ENCODE data around the gene KCNQ1. TPM values are rescaled to one million over a fixed set of nuclear protein-coding genes. Genes with fewer than 3 reads are reported as not detected.

KCNQ1 gene
- polyA plus RNA-seq, 1 donor from 2014 or later = not detected

- Histone ChIP-seq H3K79me2 (replicated peaks; ENCODE audit: insufficient read depth, low read length) (no peaks in the 10 kb centered on the region), H3K27me3 (ENCODE audit: insufficient read depth, low read depth, low read length) (no peaks in the 10 kb centered on the region), H4K20me1 (ENCODE audit: insufficient read depth) (no peaks in the 10 kb centered on the region), H3F3A (ENCODE audit: insufficient read depth, low read length, poor library complexity, severe bottlenecking) (no peaks in the 10 kb centered on the region), H3K9me3 (ENCODE audit: low read length) (no peaks in the 10 kb centered on the region), H2AFZ (ENCODE audit: low read depth, low read length) (no peak overlapping the region), H3K9me2 (ENCODE audit: insufficient read depth, low read length) (no peaks in the 10 kb centered on the region), H3K9ac (ENCODE audit: low read length) (no peak overlapping the region), H3K27ac (ENCODE audit: low read length) (no peak overlapping the region), H3K4me3 (ENCODE audit: low read length) (no peak overlapping the region), H3K4me2 (ENCODE audit: low read length) (no peak overlapping the region), H3K36me3 (ENCODE audit: insufficient read depth, low read length) (no peaks in the 10 kb centered on the region)
- no peak for TF ChIP-seq EP300 (conservative IDR thresholded peaks at IDR 0.05; ENCODE audit: poor library complexity, severe bottlenecking)
- no peak for TF ChIP-seq MXI1 (conservative IDR thresholded peaks at IDR 0.05; ENCODE audit: poor library complexity, severe bottlenecking)
- TF ChIP-seq POLR2AphosphoS5 (IDR thresholded peaks at IDR 0.05) = no peak
- TF ChIP-seq, protein P1, sequence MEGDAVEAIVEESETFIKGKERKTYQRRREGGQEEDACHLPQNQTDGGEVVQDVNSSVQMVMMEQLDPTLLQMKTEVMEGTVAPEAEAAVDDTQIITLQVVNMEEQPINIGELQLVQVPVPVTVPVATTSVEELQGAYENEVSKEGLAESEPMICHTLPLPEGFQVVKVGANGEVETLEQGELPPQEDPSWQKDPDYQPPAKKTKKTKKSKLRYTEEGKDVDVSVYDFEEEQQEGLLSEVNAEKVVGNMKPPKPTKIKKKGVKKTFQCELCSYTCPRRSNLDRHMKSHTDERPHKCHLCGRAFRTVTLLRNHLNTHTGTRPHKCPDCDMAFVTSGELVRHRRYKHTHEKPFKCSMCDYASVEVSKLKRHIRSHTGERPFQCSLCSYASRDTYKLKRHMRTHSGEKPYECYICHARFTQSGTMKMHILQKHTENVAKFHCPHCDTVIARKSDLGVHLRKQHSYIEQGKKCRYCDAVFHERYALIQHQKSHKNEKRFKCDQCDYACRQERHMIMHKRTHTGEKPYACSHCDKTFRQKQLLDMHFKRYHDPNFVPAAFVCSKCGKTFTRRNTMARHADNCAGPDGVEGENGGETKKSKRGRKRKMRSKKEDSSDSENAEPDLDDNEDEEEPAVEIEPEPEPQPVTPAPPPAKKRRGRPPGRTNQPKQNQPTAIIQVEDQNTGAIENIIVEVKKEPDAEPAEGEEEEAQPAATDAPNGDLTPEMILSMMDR (IDR thresholded peaks at IDR 0.05; ENCODE audit: poor library complexity, severe bottlenecking) = no peak
Measured at GRCh38 chr11:2691355-2691761, 246.6 kb downstream of the KCNQ1 start.

DNA sequence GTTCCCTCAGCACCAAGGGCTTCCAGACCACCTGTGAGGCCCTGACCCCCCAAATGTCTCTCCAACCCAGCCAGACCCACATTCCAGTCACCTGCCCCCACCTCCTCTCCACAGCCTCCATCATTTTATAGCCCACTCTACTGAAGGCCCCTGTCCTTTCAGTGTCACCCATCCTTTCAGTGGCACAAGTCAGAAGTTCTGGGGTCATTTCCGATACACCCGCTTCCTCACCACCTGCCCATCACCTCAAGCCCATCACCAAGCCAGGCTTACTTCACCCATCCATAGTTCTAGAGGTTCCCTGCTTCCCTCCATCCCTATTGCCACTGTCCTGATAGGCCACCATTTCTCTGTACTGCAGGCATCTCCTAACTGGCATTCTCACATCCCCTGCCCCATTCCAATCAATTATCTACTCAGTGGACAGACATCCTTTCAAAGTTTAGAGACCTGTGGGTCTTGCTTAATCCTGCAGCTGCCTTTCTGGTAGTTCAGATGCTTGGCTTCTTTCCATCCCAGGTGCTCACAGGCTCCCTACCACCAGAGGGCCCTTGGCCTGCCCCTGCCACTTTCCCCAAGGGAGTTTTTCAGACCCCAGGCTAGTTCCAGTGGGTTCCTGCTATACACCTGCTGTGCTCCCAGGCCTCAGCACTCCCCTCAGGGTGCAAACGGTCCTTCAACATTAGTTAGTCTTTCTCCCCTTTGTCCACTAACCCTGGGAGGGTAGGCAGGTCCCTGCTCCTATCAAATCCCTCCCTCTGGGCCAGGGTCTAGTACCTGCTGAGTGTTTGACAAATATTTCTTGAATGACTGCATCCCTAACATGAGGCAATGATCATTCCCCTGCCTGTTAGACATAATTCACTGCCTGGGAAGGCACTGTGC lies 247.4 kb downstream of the KCNQ1 start:
- Histone ChIP-seq H3K9ac (ENCODE audit: low read length) (no peak overlapping the region), H3K9me2 (ENCODE audit: insufficient read depth, low read length) (no peaks in the 10 kb centered on the region), H3K36me3 (ENCODE audit: insufficient read depth, low read length) (no peaks in the 10 kb centered on the region), H3F3A (ENCODE audit: insufficient read depth, low read length, poor library complexity, severe bottlenecking) (no peaks in the 10 kb centered on the region), H3K27me3 (ENCODE audit: insufficient read depth, low read depth, low read length) (no peaks in the 10 kb centered on the region), H3K4me2 (ENCODE audit: low read length) (no peak overlapping the region), H3K4me3 (ENCODE audit: low read length) (no peak overlapping the region), H3K27ac (ENCODE audit: low read length) (no peak overlapping the region), H2AFZ (ENCODE audit: low read depth, low read length) (no peak overlapping the region), H4K20me1 (ENCODE audit: insufficient read depth) (no peaks in the 10 kb centered on the region), H3K79me2 (replicated peaks; ENCODE audit: insufficient read depth, low read length) (peaks cover 4% of the 10 kb centered on the region), H3K9me3 (ENCODE audit: low read length) (no peaks in the 10 kb centered on the region)
- TF ChIP-seq, protein P2, sequence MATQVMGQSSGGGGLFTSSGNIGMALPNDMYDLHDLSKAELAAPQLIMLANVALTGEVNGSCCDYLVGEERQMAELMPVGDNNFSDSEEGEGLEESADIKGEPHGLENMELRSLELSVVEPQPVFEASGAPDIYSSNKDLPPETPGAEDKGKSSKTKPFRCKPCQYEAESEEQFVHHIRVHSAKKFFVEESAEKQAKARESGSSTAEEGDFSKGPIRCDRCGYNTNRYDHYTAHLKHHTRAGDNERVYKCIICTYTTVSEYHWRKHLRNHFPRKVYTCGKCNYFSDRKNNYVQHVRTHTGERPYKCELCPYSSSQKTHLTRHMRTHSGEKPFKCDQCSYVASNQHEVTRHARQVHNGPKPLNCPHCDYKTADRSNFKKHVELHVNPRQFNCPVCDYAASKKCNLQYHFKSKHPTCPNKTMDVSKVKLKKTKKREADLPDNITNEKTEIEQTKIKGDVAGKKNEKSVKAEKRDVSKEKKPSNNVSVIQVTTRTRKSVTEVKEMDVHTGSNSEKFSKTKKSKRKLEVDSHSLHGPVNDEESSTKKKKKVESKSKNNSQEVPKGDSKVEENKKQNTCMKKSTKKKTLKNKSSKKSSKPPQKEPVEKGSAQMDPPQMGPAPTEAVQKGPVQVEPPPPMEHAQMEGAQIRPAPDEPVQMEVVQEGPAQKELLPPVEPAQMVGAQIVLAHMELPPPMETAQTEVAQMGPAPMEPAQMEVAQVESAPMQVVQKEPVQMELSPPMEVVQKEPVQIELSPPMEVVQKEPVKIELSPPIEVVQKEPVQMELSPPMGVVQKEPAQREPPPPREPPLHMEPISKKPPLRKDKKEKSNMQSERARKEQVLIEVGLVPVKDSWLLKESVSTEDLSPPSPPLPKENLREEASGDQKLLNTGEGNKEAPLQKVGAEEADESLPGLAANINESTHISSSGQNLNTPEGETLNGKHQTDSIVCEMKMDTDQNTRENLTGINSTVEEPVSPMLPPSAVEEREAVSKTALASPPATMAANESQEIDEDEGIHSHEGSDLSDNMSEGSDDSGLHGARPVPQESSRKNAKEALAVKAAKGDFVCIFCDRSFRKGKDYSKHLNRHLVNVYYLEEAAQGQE (IDR thresholded peaks at IDR 0.05; ENCODE audit: borderline replicate concordance) = no peak
- TF ChIP-seq POLR2AphosphoS5 (IDR thresholded peaks at IDR 0.05) (no peak), EZH2 (IDR thresholded peaks at IDR 0.05; ENCODE audit: borderline replicate concordance, insufficient read depth, low read length, poor library complexity, severe bottlenecking) (no peak), EP300 (conservative IDR thresholded peaks at IDR 0.05; ENCODE audit: poor library complexity, severe bottlenecking) (no peak), RAD21 (conservative IDR thresholded peaks at IDR 0.05) (no peak), TAF1 (IDR thresholded peaks at IDR 0.05; ENCODE audit: low read depth) (no peak), MXI1 (conservative IDR thresholded peaks at IDR 0.05; ENCODE audit: poor library complexity, severe bottlenecking) (no peak), SMC3 (conservative IDR thresholded peaks at IDR 0.05; ENCODE audit: poor library complexity) (no peak)
- TF ChIP-seq, protein P1 (IDR thresholded peaks at IDR 0.05; ENCODE audit: poor library complexity, severe bottlenecking) = no peak

Measured in neural cell (in vitro differentiated cells).